H9 (cell line): ENCODE data around the gene RAB40B. TPM values are rescaled to one million over a fixed set of nuclear protein-coding genes. Genes with fewer than 3 reads are reported as not detected.

Source experiments
- DNase-seq: peaks from one replicate; pipeline ENCODE4 v3.0.0-alpha.2; 2017
- H2AFZ ChIP-seq: one replicate; pipeline ENCODE4 v1.6.1; 2013; ENCODE audit warnings: mild to moderate bottlenecking, low read length, control low read depth, moderate library complexity
- H2AK5ac ChIP-seq: 2 replicates; pipeline ENCODE4 v1.6.1; 2013; ENCODE audit warnings: low read length, control low read depth, mixed read lengths; ENCODE audit not compliant: insufficient read length
- H2BK120ac ChIP-seq: one replicate; pipeline ENCODE4 v1.6.1; 2013; ENCODE audit warnings: low read depth, mild to moderate bottlenecking, low read length, control low read depth, inconsistent platforms; ENCODE audit not compliant: poor library complexity, severe bottlenecking
- H2BK12ac ChIP-seq: 2 replicates; pipeline ENCODE4 v1.6.1; 2013; ENCODE audit warnings: low read length, control low read depth, mixed read lengths, low read depth; ENCODE audit not compliant: insufficient read length
- H2BK15ac ChIP-seq: 2 replicates; pipeline ENCODE4 v1.6.1; 2013; ENCODE audit warnings: low read depth, low read length, control low read depth
- H2BK20ac ChIP-seq: one replicate; pipeline ENCODE4 v1.6.1; 2013; ENCODE audit warnings: low read depth, mild to moderate bottlenecking, low read length, control low read depth, inconsistent platforms; ENCODE audit not compliant: poor library complexity, severe bottlenecking
- H2BK5ac ChIP-seq: 2 replicates; pipeline ENCODE4 v1.6.1; 2013; ENCODE audit warnings: low read length, control low read depth, mixed read lengths; ENCODE audit not compliant: insufficient read length
- H3K14ac ChIP-seq: 2 replicates; pipeline ENCODE4 v1.6.1; 2013; ENCODE audit warnings: low read length, control low read depth; ENCODE audit not compliant: insufficient read depth
- H3K18ac ChIP-seq: 2 replicates; pipeline ENCODE4 v1.6.1; 2013; ENCODE audit warnings: low read depth, mild to moderate bottlenecking, mixed read lengths, low read length, control low read depth; ENCODE audit not compliant: insufficient read length
- H3K23ac ChIP-seq: 2 replicates; pipeline ENCODE4 v1.6.1; 2013; ENCODE audit warnings: low read length, control low read depth, mixed read lengths, low read depth; ENCODE audit not compliant: insufficient read length
- H3K23me2 ChIP-seq: 2 replicates; pipeline ENCODE4 v1.6.1; 2013; ENCODE audit warnings: low read depth, mild to moderate bottlenecking, mixed read lengths, low read length, control low read depth; ENCODE audit not compliant: insufficient read length, poor library complexity, severe bottlenecking
- H3K27ac ChIP-seq: 2 replicates; pipeline ENCODE4 v1.5.1; 2013; ENCODE audit warnings: low read length, control low read depth, mixed read lengths, low read depth; ENCODE audit not compliant: insufficient read length
- H3K27me3 ChIP-seq: 2 replicates; pipeline ENCODE4 v1.6.1; 2013; ENCODE audit warnings: low read length, control low read depth, inconsistent platforms; ENCODE audit not compliant: insufficient read depth
- H3K4ac ChIP-seq: 2 replicates; pipeline ENCODE4 v1.6.1; 2013; ENCODE audit warnings: low read depth, mild to moderate bottlenecking, control low read depth, inconsistent platforms, low read length, moderate library complexity
- H3K4me1 ChIP-seq: 2 replicates; pipeline ENCODE4 v1.6.1; 2013; ENCODE audit warnings: low read length, control low read depth, inconsistent platforms; ENCODE audit not compliant: insufficient read depth
- H3K4me2 ChIP-seq: 2 replicates; pipeline ENCODE4 v1.6.1; 2013; ENCODE audit warnings: low read length, control low read depth, mixed read lengths; ENCODE audit not compliant: insufficient read length, insufficient read depth
- H3K56ac ChIP-seq: 2 replicates; pipeline ENCODE4 v1.6.1; 2013; ENCODE audit warnings: low read depth, mild to moderate bottlenecking, mixed read lengths, low read length, control low read depth; ENCODE audit not compliant: insufficient read length
- H3K79me1 ChIP-seq: 2 replicates; pipeline ENCODE4 v1.6.1; 2013; ENCODE audit warnings: low read depth, mild to moderate bottlenecking, moderate library complexity, low read length, control low read depth, inconsistent platforms; ENCODE audit not compliant: insufficient read depth, poor library complexity, severe bottlenecking
- H3K79me2 ChIP-seq: 2 replicates; pipeline ENCODE4 v1.6.1; 2013; ENCODE audit warnings: low read length, control low read depth, inconsistent platforms; ENCODE audit not compliant: insufficient read depth
- H3K9ac ChIP-seq: 2 replicates; pipeline ENCODE4 v1.6.1; 2013; ENCODE audit warnings: low read length, control low read depth, mixed read lengths; ENCODE audit not compliant: insufficient read length; ENCODE audit errors: extremely low read depth
- H3K9me3 ChIP-seq: one replicate; pipeline ENCODE4 v1.6.1; 2013; ENCODE audit warnings: low read depth, low read length, inconsistent platforms; ENCODE audit not compliant: control insufficient read depth
- H3T11ph ChIP-seq: one replicate; pipeline ENCODE4 v1.6.1; 2013; ENCODE audit warnings: mild to moderate bottlenecking, low read length, control low read depth, inconsistent platforms
- H4K20me1 ChIP-seq: one replicate; pipeline ENCODE4 v1.6.1; 2013; ENCODE audit not compliant: control insufficient read depth, insufficient read length, insufficient read depth
- H4K5ac ChIP-seq: 2 replicates; pipeline ENCODE4 v1.6.1; 2013; ENCODE audit warnings: low read depth, mild to moderate bottlenecking, mixed read lengths, low read length, control low read depth; ENCODE audit not compliant: insufficient read length
- H4K8ac ChIP-seq: replicated peaks from 2 replicates; pipeline ENCODE4 v1.6.1; 2013; ENCODE audit warnings: low read length, control low read depth, mixed read lengths, low read depth; ENCODE audit not compliant: insufficient read length
- H4K91ac ChIP-seq: 2 replicates; pipeline ENCODE4 v1.6.1; 2013; ENCODE audit warnings: low read depth, mild to moderate bottlenecking, moderate library complexity, mixed read lengths, low read length, control low read depth; ENCODE audit not compliant: insufficient read length
- H3K27ac Mint-ChIP-seq, 3 experiments: 2 replicates in 2 of 3; 3 replicates in 1 of 3; pipeline ENCODE4 v1.8.0; 2020 to 2021; ENCODE audit warnings: mixed read lengths in 3 of 3, mild to moderate bottlenecking in 1 of 3, moderate library complexity in 1 of 3
- H3K27me3 Mint-ChIP-seq: 2 replicates; pipeline ENCODE4 v1.8.0; 2021; ENCODE audit warnings: low read depth, mild to moderate bottlenecking, moderate library complexity, mixed read lengths
- H3K36me3 Mint-ChIP-seq, 3 experiments: 2 replicates in 2 of 3; 3 replicates in 1 of 3; pipeline ENCODE4 v1.8.0; 2020 to 2021; ENCODE audit warnings: low read depth in 3 of 3, mixed read lengths in 3 of 3; ENCODE audit not compliant: insufficient read depth in 1 of 3
- H3K4me1 Mint-ChIP-seq, 2 experiments: 2 replicates each; pipeline ENCODE4 v1.8.0; 2020; ENCODE audit warnings: mixed read lengths in 2 of 2
- H3K4me3 Mint-ChIP-seq, 2 experiments: 2 replicates in 1 of 2; 3 replicates in 1 of 2; pipeline ENCODE4 v1.8.0; 2020 to 2021; ENCODE audit warnings: mild to moderate bottlenecking in 2 of 2, mixed read lengths in 2 of 2, moderate library complexity in 1 of 2
- H3K9me3 Mint-ChIP-seq, 2 experiments: 2 replicates in 1 of 2; 3 replicates in 1 of 2; pipeline ENCODE4 v1.8.0; 2020; ENCODE audit warnings: mild to moderate bottlenecking in 2 of 2, mixed read lengths in 2 of 2, moderate library complexity in 1 of 2
- CTCF ChIP-seq: fragments of 200-600 bp; sonication (generic); conservative IDR thresholded peaks from 3 replicates; pipeline ENCODE4 v1.8.0; 2021; ENCODE audit warnings: antibody characterized with exemption, mild to moderate bottlenecking
- WGBS: extraction: QIAGEN DNeasy Blood & Tissue Kit; methylation state at CpG from one replicate; pipeline ENCODE4 v1.1.7; 2013; ENCODE audit warnings: missing lambda C conversion rate, low lambda C conversion rate, mixed read lengths; ENCODE audit not compliant: insufficient read length; ENCODE audit errors: extremely low coverage; 5-methylcytosine and 5-hydroxymethylcytosine counted together
- total RNA-seq: library from RNA; stranded (reverse); gene quantifications from 2 replicates; pipeline ENCODE4 v1.2.1, GENCODE V29; 2021

RAB40B gene
- total RNA-seq, 1 experiment from 2014 or later, result 3.5 TPM

- Mint-ChIP-seq H3K27me3 (peaks cover 19% of the 10 kb centered on the region), H3K9me3 (no peaks in the 10 kb centered on the region), H3K4me1 (peaks cover 11% of the 10 kb centered on the region in 2 experiments), H3K4me3 (peak within 1 kb of the TSS; percentile 95 to 98), H3K36me3 (peaks cover 0 to 24% (median 24%) of the 10 kb centered on the region in 3 experiments; a peak in 6 of 7 replicates), H3K27ac (peak within 1 kb of the TSS in 1 of 3 experiments; percentile 92; a peak in 3 of 7 replicates)
- Histone ChIP-seq H3K14ac (no peak within 1 kb of the TSS; the same call in 1 of the 2 replicates), H2BK12ac (no peak within 1 kb of the TSS), H3K56ac (no peak within 1 kb of the TSS), H2BK120ac (no peak within 1 kb of the TSS), H3K27ac (no peak within 1 kb of the TSS), H4K5ac (no peak within 1 kb of the TSS), H2AK5ac (no peak within 1 kb of the TSS), H3K23ac (no peak within 1 kb of the TSS), H2BK20ac (no peak within 1 kb of the TSS), H2BK5ac (no peak within 1 kb of the TSS), H3K4me1 (no peaks in the 10 kb centered on the region), H3K9ac (peak within 1 kb of the TSS; percentile 82), H2BK15ac (no peak within 1 kb of the TSS), H3K9me3 (no peaks in the 10 kb centered on the region), H3T11ph (no peak within 1 kb of the TSS), H4K8ac (no peak within 1 kb of the TSS), H3K4ac (no peak within 1 kb of the TSS), H3K23me2 (peaks cover 14% of the 10 kb centered on the region), H3K18ac (no peak within 1 kb of the TSS), H3K79me1 (no peaks in the 10 kb centered on the region), H3K27me3 (no peaks in the 10 kb centered on the region; the same call in none of the 2 replicates), H3K79me2 (no peaks in the 10 kb centered on the region), H4K20me1 (no peaks in the 10 kb centered on the region), H2AFZ (peak within 1 kb of the TSS; percentile 88), H3K4me2 (peak within 1 kb of the TSS; percentile 73), H4K91ac (no peak within 1 kb of the TSS)
- no peak for TF ChIP-seq CTCF
- DNase-seq, result peak; percentile 98
- no CpG with 5 or more reads among the region's 75 CpGs for WGBS
Measured at GRCh38 chr17:82716203-82717010, 17.9 kb upstream of the RAB40B start, which contains the start of gene FN3KRP. FN3KRP (plus strand) TSS chr17:82716706; CDS start chr17:82716756, 50 bp downstream.
